Trophoblast cell (in vitro differentiated cells and primary cell): ENCODE measurements around the gene CCDC188.

ENCODE experiments used
- DNase-seq, 2 donors: peaks; one replicate each; pipeline ENCODE4 v3.0.0-alpha.2; 2016
- H2AFZ ChIP-seq: 2 replicates; pipeline ENCODE4 v1.6.1; 2013; ENCODE audit warnings: low read length, moderate library complexity, mild to moderate bottlenecking; ENCODE audit not compliant: insufficient read depth, poor library complexity
- H2AK5ac ChIP-seq: 2 replicates; pipeline ENCODE4 v1.6.1; 2013; ENCODE audit warnings: mild to moderate bottlenecking, low read length
- H2BK120ac ChIP-seq: 2 replicates; pipeline ENCODE4 v1.6.1; 2013; ENCODE audit warnings: low read length, mild to moderate bottlenecking, moderate library complexity; ENCODE audit not compliant: insufficient read depth, poor library complexity
- H2BK12ac ChIP-seq: 2 replicates; pipeline ENCODE4 v1.6.1; 2013; ENCODE audit warnings: mild to moderate bottlenecking, low read length, moderate library complexity
- H2BK5ac ChIP-seq: 2 replicates; pipeline ENCODE4 v1.6.1; 2013; ENCODE audit warnings: low read length, low read depth, moderate library complexity, mild to moderate bottlenecking; ENCODE audit not compliant: poor library complexity
- H3K14ac ChIP-seq: 2 replicates; pipeline ENCODE4 v1.6.1; 2013; ENCODE audit warnings: mild to moderate bottlenecking, low read length
- H3K18ac ChIP-seq: 2 replicates; pipeline ENCODE4 v1.6.1; 2013; ENCODE audit warnings: mild to moderate bottlenecking, low read length
- H3K23ac ChIP-seq: 2 replicates; pipeline ENCODE4 v1.6.1; 2013; ENCODE audit warnings: low read length
- H3K27ac ChIP-seq: 2 replicates; pipeline ENCODE4 v1.5.1; 2013; ENCODE audit warnings: low read depth, mild to moderate bottlenecking, inconsistent platforms, low read length, moderate library complexity
- H3K27me3 ChIP-seq: 2 replicates; pipeline ENCODE4 v1.6.1; 2013; ENCODE audit warnings: inconsistent platforms, mild to moderate bottlenecking, low read length, moderate library complexity; ENCODE audit not compliant: insufficient read depth
- H3K36me3 ChIP-seq, 2 experiments: 1 replicate in 1 of 2; 2 replicates in 1 of 2; pipeline ENCODE4 v1.6.1; 2013; ENCODE audit warnings: low read length in 2 of 2, mild to moderate bottlenecking in 2 of 2, moderate library complexity in 1 of 2; ENCODE audit not compliant: insufficient read depth in 2 of 2, control insufficient read depth in 1 of 2
- H3K4ac ChIP-seq: 2 replicates; pipeline ENCODE4 v1.6.1; 2013; ENCODE audit warnings: low read depth, mild to moderate bottlenecking, low read length, moderate library complexity
- H3K4me1 ChIP-seq, 2 experiments: 1 replicate in 1 of 2; 2 replicates in 1 of 2; pipeline ENCODE4 v1.6.1; 2013; ENCODE audit warnings: low read length in 2 of 2, mild to moderate bottlenecking in 2 of 2, moderate library complexity in 1 of 2; ENCODE audit not compliant: insufficient read depth in 2 of 2, control insufficient read depth in 1 of 2
- H3K4me2 ChIP-seq: 2 replicates; pipeline ENCODE4 v1.6.1; 2013; ENCODE audit warnings: inconsistent platforms, mild to moderate bottlenecking, low read length, moderate library complexity
- H3K4me3 ChIP-seq: 2 replicates; pipeline ENCODE4 v1.5.1; 2013; ENCODE audit warnings: mild to moderate bottlenecking, low read depth, low read length, inconsistent platforms
- H3K79me1 ChIP-seq: one replicate; pipeline ENCODE4 v1.6.1; 2013; ENCODE audit warnings: low read length
- H3K79me2 ChIP-seq: 2 replicates; pipeline ENCODE4 v1.6.1; 2013; ENCODE audit warnings: low read length, mild to moderate bottlenecking; ENCODE audit not compliant: control insufficient read depth, insufficient read depth, poor library complexity
- H3K9ac ChIP-seq: 2 replicates; pipeline ENCODE4 v1.6.1; 2013; ENCODE audit warnings: mild to moderate bottlenecking, low read length
- H3K9me3 ChIP-seq: 2 replicates; pipeline ENCODE4 v1.6.1; 2013; ENCODE audit warnings: low read depth, mild to moderate bottlenecking, control low read depth, inconsistent platforms, low read length; ENCODE audit not compliant: insufficient read depth
- H4K12ac ChIP-seq: 2 replicates; pipeline ENCODE4 v1.6.1; 2013; ENCODE audit warnings: low read depth, mild to moderate bottlenecking, low read length, moderate library complexity
- H4K8ac ChIP-seq: 2 replicates; pipeline ENCODE4 v1.6.1; 2013; ENCODE audit warnings: low read depth, mild to moderate bottlenecking, low read length, moderate library complexity
- H4K91ac ChIP-seq: one replicate; pipeline ENCODE4 v1.6.1; 2013; ENCODE audit warnings: low read depth, mild to moderate bottlenecking, low read length, moderate library complexity
- WGBS: extraction: QIAGEN DNeasy Blood & Tissue Kit; methylation state at CpG from one replicate; pipeline ENCODE4 v1.1.7; 2013; ENCODE audit warnings: missing lambda C conversion rate; ENCODE audit not compliant: insufficient read length, insufficient coverage; ENCODE audit errors: extremely low coverage; 5-methylcytosine and 5-hydroxymethylcytosine counted together

CCDC188 gene

GRCh38 chr22:20138868-20139267 lies 12.0 kb downstream of the CCDC188 start:
- Histone ChIP-seq H4K12ac (no peak overlapping the region), H3K4me1 (peaks cover 13 to 17% of the 10 kb centered on the region in 2 experiments), H3K27ac (no peak overlapping the region), H2BK120ac (no peak overlapping the region), H3K4ac (no peak overlapping the region), H3K14ac (no peak overlapping the region), H2AFZ (no peak overlapping the region), H3K36me3 (peaks cover 13 to 20% of the 10 kb centered on the region in 2 experiments), H2BK5ac (no peak overlapping the region), H3K4me3 (no peak overlapping the region), H3K79me2 (no peaks in the 10 kb centered on the region), H2BK12ac (no peak overlapping the region), H3K4me2 (no peak overlapping the region), H3K18ac (no peak overlapping the region), H3K23ac (no peak overlapping the region), H4K8ac (no peak overlapping the region), H3K9ac (no peak overlapping the region), H2AK5ac (no peak overlapping the region), H3K9me3 (peaks cover 4% of the 10 kb centered on the region), H3K27me3 (no peaks in the 10 kb centered on the region), H4K91ac (no peak overlapping the region), H3K79me1 (peaks cover 7% of the 10 kb centered on the region)
- no CpG with 5 or more reads among the region's 16 CpGs for WGBS
- DNase-seq: no peak

- Histone ChIP-seq H2BK12ac (no peak overlapping the region), H2BK5ac (no peak overlapping the region), H4K8ac (no peak overlapping the region), H2AK5ac (no peak overlapping the region), H3K4me2 (no peak overlapping the region), H3K27me3 (no peaks in the 10 kb centered on the region), H3K14ac (no peak overlapping the region), H3K36me3 (peaks cover 9 to 18% of the 10 kb centered on the region in 2 experiments), H3K18ac (no peak overlapping the region), H3K9me3 (peaks cover 4% of the 10 kb centered on the region), H3K4me3 (no peak overlapping the region), H3K23ac (no peak overlapping the region), H3K79me2 (no peaks in the 10 kb centered on the region), H4K91ac (no peak overlapping the region), H3K27ac (no peak overlapping the region), H3K4me1 (peaks cover 13 to 19% of the 10 kb centered on the region in 2 experiments), H3K9ac (no peak overlapping the region), H2AFZ (no peak overlapping the region), H3K79me1 (peaks cover 7% of the 10 kb centered on the region), H3K4ac (no peak overlapping the region), H2BK120ac (no peak overlapping the region), H4K12ac (no peak overlapping the region)
- WGBS: no CpG with 5 or more reads among the region's 4 CpGs
- DNase-seq: no peak
These were observed 12.5 kb downstream of the CCDC188 start for GRCh38 chr22:20138417-20138738.

- Histone ChIP-seq H2BK5ac (no peak overlapping the region), H3K4me2 (no peak overlapping the region), H3K79me1 (peaks cover 7% of the 10 kb centered on the region), H3K79me2 (no peaks in the 10 kb centered on the region), H3K9ac (no peak overlapping the region), H3K23ac (no peak overlapping the region), H4K8ac (no peak overlapping the region), H3K9me3 (peaks cover 4% of the 10 kb centered on the region), H2BK12ac (no peak overlapping the region), H2AFZ (no peak overlapping the region), H3K27ac (no peak overlapping the region), H2AK5ac (no peak overlapping the region), H3K4me1 (peaks cover 14 to 21% of the 10 kb centered on the region in 2 experiments), H3K27me3 (no peaks in the 10 kb centered on the region), H3K4me3 (no peak overlapping the region), H3K4ac (no peak overlapping the region), H3K14ac (no peak overlapping the region), H2BK120ac (no peak overlapping the region), H4K12ac (no peak overlapping the region), H4K91ac (no peak overlapping the region), H3K18ac (no peak overlapping the region), H3K36me3 (peaks cover 7 to 12% of the 10 kb centered on the region in 2 experiments)
- DNase-seq: no peak
- WGBS: no CpG with 5 or more reads among the region's 26 CpGs
These were observed 13.0 kb downstream of the CCDC188 start for GRCh38 chr22:20137671-20138416.

GRCh38 chr22:20137113-20137512 lies 13.7 kb downstream of the CCDC188 start:
- Histone ChIP-seq H3K79me2 (peaks cover 1% of the 10 kb centered on the region), H3K27me3 (no peaks in the 10 kb centered on the region), H3K14ac (no peak overlapping the region), H3K18ac (no peak overlapping the region), H2BK120ac (no peak overlapping the region), H2BK12ac (no peak overlapping the region), H3K9me3 (peaks cover 4% of the 10 kb centered on the region), H3K9ac (no peak overlapping the region), H4K12ac (no peak overlapping the region), H3K36me3 (peaks cover 7 to 10% of the 10 kb centered on the region in 2 experiments), H4K91ac (no peak overlapping the region), H2AFZ (no peak overlapping the region), H3K4me3 (no peak overlapping the region), H2AK5ac (no peak overlapping the region), H3K4me2 (no peak overlapping the region), H3K23ac (no peak overlapping the region), H3K4me1 (peaks cover 17 to 24% of the 10 kb centered on the region in 2 experiments), H3K4ac (no peak overlapping the region), H4K8ac (no peak overlapping the region), H3K79me1 (peaks cover 3% of the 10 kb centered on the region), H2BK5ac (no peak overlapping the region), H3K27ac (no peak overlapping the region)
- no peak for DNase-seq
- no CpG with 5 or more reads among the region's 13 CpGs for WGBS
